ENCODE measurements around the gene LRGUK.

The LRGUK gene

DNA sequence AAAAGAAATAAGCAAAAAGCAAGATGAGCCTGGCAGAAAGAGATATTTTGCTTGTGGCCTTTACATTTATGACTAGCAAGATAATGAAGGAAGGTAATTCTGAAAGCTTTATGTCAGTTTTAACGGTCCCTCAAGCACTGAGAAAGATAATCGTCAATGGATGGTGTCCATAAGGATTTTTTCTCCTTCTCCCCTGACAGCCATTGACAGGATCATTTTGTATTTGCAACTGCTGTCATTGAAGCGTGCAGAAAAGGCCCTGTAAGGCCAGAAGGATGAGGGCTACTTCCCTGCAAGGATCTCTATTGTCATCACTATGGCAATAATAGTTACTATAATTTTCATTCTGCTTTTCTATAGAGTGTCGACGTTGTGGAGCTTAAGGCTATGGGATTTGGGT lies 994 bp upstream of the LRGUK start:
- no peak for DNase-seq (ENCODE audit: low read depth in 2 of 2)

GRCh38 chr7:134126596-134126965 lies 559 bp upstream of the LRGUK start:
- no peak for DNase-seq (ENCODE audit: low read depth in 2 of 2)

- DNase-seq (ENCODE audit: low read depth in 2 of 2) = no peak
Observed at GRCh38 chr7:134128829-134129228, 1.7 kb downstream of the LRGUK start.

GRCh38 chr7:134129856-134130523 lies 2.9 kb downstream of the LRGUK start:
- DNase-seq (ENCODE audit: low read depth in 2 of 2) = no peak

DNA sequence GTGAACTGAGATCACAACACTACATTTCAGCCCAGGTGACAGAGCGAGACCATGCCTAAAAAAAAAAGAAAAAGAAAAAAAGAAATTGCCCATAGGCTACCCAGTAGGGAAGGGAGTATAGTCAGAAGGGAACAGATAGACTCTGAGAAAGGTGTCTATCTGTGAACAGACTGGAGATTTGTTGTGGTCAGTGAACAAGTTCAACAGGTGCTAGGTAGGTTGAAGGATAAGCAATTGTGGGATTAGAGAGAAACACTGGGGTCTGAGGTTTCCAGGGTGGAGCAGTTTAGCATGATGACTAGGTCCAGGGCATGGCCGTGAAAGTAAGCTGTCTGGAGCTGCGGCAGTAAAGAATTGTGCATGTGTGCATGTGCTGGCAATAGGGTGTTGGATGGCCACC lies 6.9 kb downstream of the LRGUK start:
- DNase-seq (ENCODE audit: low read depth in 2 of 2) = no peak

- peak; percentile 21 to 46 for DNase-seq (ENCODE audit: low read depth in 2 of 2)
Observed at GRCh38 chr7:134140889-134141867, 14.0 kb downstream of the LRGUK start.

DNA sequence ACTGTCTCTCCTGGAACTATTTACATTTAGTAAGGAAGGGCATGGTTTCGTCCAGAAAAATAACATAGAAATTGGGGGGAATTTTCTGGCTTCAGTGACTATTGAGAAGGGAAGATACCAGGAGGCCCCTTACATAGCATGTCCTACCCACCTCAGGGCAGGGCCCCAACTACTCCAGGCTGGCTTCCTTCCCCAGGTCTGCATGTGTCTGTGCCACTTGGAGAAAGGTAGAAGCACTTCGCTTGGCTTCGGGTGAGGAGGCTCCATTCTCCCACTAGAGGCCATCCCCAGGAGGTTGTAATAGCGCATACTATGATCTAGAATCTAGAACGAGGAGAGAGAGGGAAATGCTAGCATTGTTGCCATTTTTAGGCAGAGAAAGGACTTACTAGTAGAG lies 14.7 kb downstream of the LRGUK start:
- DNase-seq (ENCODE audit: low read depth in 2 of 2) = no peak

GRCh38 chr7:134153493-134154136 lies 26.5 kb downstream of the LRGUK start:
- DNase-seq (ENCODE audit: low read depth in 2 of 2) = no peak

DNA sequence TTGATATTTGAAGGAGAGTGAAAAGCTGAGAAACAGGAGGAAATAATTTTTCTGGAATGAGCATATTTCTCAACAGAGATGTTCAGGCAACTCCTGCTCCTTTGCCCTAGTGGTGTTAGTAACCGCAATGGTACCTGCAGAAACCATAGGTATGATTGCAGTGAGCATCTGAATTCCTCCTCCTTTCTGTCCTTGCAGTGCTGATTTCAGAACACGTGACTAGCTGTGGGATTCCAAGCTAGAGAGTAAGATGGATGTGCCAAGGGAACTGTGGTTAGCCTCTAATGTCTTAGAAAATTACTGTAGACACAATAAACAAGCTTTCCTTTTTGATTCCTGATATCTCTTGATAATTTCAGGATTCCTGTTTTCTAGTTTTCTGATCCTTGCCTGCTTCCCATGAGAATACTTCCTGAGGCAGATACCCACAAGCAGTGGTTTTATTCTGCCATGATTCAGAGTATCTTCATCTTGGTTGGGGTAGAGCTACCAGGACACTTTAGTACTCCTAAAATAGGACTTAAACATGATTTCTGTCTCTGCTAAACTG lies 27.5 kb downstream of the LRGUK start:
- no peak for DNase-seq (ENCODE audit: low read depth in 2 of 2)

- DNase-seq (ENCODE audit: low read depth in 2 of 2) = no peak
Observed at GRCh38 chr7:134155206-134155605, 28.1 kb downstream of the LRGUK start.

- DNase-seq (ENCODE audit: low read depth in 2 of 2) = no peak
Observed at GRCh38 chr7:134155871-134156270, 28.7 kb downstream of the LRGUK start.

DNA sequence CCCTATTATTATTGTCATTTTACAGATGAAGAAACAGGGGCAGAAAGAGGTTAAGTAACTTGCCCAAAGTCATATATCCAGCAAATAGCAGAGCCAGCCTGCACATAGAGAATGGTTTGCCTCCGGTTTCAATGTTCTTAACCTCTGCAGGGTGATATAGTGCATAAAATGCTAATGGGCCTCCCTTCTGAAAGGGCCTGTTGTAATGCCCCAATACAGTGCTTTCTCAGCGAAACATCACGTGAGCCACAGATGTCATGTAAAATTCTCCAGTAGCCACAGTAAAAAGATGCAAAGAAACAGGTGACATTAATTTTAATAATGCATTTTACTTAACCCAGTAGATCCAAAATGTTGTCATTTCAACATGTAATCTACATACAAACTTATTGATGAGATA lies 38.1 kb downstream of the LRGUK start:
- no peak for DNase-seq (ENCODE audit: low read depth in 2 of 2)

DNA sequence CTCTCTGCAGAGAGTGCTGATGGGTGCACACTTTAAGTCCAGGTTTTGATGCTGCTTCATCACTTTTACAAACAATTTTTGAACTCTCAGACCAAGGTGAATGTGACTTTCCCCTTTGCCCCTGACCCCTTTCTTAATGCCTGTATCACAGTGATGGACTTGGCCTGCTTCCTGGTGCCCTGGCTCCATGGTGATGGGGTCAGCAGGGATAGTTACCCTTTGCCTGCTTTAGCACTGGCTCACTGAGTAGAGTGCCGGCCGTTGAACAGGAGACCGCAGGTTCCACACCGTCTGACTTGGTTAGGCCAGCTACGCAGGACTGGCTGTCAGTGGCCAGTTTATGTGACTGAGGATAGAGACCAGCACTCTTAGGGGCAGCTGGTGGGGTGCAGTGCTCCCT lies 40.1 kb downstream of the LRGUK start:
- no peak for DNase-seq (ENCODE audit: low read depth in 2 of 2)

GRCh38 chr7:134167841-134168240 lies 40.7 kb downstream of the LRGUK start:
- DNase-seq (ENCODE audit: low read depth in 2 of 2) = no peak

- no peak for DNase-seq (ENCODE audit: low read depth in 2 of 2)
Observed at GRCh38 chr7:134174795-134175261, 47.7 kb downstream of the LRGUK start.

GRCh38 chr7:134175334-134176036 lies 48.3 kb downstream of the LRGUK start:
- DNase-seq (ENCODE audit: low read depth in 2 of 2) = no peak

GRCh38 chr7:134176037-134176350 lies 48.9 kb downstream of the LRGUK start:
- no peak for DNase-seq (ENCODE audit: low read depth in 2 of 2)

DNA sequence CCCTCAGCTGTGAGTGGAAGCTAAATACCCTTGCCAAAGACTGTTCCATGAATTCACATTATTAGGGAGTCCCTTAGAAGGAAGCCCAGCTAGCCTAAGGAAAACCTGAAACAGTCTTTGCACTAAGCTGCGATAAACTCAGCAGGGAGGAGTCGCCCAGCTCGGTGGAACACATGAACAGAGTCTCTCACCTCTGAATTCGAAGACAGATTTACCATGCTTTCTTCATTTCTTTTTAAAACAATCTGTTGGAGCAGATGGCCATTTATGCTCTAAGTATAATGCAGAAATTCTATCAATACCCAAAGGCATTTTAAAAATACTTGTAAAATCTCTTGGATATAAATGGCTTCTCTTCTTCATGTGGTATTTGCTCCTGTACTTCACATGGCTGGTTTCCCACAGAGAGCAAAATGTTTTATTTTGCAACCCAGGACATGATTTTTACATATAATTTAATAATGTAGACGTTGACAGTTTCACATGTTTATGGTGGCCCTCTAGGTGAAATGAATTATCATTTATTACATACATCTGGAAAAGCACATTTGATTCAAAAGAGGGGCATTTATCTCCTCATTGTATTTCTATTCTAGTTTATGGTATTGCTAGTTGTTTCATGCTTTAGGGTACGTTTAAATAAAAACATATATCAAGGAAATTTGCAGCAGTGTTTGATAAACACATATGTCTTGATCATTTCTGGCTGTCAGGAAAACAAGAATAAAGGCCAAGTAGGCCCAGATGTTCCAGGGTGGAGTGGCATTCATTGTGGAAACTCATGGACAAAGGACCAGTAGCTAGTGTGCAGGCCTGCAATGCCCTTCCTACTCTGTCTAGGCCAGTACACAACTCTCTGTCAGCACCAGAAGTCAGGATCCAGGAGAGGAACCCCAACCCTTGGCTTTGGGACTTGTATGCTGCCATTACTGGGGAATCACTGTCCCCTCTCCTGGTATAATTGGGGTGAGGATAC lies 52.2 kb downstream of the LRGUK start:
- DNase-seq (ENCODE audit: low read depth in 2 of 2) = no peak

GRCh38 chr7:134180376-134180775 lies 53.2 kb downstream of the LRGUK start:
- DNase-seq (ENCODE audit: low read depth in 2 of 2) = no peak

GRCh38 chr7:134182078-134182477 lies 54.9 kb downstream of the LRGUK start:
- DNase-seq (ENCODE audit: low read depth in 2 of 2) = no peak

- no peak for DNase-seq (ENCODE audit: low read depth in 2 of 2)
Observed at GRCh38 chr7:134184767-134185166, 57.6 kb downstream of the LRGUK start.
